GM18519 (cell line): ENCODE measurements around the gene KPNA4.
"Not testable (repeated sequence)": the region's sequence is repeated elsewhere in the genome, so short reads cannot be mapped to it uniquely, and the experiment has no call there.

Experiments used
- ATAC-seq: cut with Tn5 transposase; IDR thresholded peaks from one replicate; pipeline ENCODE4 v1.9.1; 2021; ENCODE audit warnings: mild to moderate bottlenecking, moderate library complexity; ENCODE audit not compliant: unreplicated experiment, low FRiP score

The KPNA4 gene, protein sequence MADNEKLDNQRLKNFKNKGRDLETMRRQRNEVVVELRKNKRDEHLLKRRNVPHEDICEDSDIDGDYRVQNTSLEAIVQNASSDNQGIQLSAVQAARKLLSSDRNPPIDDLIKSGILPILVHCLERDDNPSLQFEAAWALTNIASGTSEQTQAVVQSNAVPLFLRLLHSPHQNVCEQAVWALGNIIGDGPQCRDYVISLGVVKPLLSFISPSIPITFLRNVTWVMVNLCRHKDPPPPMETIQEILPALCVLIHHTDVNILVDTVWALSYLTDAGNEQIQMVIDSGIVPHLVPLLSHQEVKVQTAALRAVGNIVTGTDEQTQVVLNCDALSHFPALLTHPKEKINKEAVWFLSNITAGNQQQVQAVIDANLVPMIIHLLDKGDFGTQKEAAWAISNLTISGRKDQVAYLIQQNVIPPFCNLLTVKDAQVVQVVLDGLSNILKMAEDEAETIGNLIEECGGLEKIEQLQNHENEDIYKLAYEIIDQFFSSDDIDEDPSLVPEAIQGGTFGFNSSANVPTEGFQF

DNA sequence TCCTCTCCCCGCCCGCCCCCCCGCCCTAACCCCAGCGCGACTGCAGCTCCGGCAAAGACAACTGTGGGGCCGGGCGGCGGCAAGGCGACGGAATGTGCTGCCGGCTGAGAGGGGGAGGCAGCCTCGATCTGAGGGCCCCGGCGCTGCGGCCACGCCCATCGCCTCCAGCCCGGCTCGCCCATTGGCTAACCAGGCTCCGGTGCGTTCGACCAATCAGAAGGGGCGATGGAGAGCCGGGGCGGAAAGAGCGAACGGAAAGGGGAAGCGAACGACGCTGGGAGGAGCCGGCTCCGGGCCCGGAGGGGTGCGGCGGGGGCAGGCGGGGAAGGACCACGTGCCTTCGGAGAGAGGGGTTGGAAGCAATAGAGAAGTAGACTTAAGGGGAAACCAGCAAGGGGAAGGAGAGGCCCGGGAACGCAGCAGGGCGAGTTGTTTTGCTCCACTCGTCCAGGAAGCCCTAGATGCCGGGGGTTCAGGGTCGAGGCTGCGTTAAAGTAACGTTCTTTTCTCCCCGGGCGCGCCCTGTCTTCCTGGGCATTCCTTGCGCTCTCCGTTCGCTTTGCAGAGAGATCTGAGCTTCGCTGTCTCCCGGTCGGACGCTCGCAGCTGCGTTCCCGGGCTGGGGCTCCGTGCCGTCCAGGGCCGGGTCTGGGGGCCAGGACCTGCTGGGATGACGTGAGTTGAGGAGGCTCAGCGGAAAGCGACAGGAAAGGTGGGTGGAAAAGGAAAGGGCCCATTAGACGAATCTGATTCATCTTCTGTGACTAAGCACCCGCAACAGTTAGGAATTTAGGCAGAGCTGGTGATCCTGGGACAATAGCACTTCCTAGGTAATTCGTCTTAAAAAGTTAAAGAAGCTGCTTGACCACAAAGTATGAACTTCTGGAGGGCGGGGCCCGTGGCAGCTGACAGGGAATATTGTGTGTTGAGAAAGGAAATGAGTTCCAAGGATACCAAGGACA, at the start of gene KPNA4:
Gene KPNA4 (minus strand): TSS at position 130 of the 962 bp plus-strand sequence. CDS start 289 bp downstream, outside the sequence.
- peak; percentile 92 for ATAC-seq

DNA sequence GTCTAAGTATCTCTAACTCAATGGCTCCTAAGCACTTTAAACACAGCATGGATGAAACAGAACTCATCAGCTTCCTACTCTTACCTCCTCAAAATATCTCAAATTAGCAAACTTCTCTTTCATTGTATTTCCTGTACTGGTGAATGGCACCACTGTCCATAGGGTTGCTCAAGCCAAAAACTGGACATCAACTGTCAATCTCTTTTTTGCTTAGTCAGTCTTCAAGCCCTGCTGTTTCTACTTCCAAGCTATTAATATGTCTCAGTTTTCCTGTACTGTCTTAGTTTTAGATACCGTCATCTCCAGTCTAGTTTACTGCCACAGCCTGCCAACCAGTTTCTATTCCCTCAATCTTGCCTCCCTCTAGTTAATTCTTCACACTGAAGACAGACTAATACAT, 48.3 kb upstream of the KPNA4 start:
- no peak for ATAC-seq

DNA sequence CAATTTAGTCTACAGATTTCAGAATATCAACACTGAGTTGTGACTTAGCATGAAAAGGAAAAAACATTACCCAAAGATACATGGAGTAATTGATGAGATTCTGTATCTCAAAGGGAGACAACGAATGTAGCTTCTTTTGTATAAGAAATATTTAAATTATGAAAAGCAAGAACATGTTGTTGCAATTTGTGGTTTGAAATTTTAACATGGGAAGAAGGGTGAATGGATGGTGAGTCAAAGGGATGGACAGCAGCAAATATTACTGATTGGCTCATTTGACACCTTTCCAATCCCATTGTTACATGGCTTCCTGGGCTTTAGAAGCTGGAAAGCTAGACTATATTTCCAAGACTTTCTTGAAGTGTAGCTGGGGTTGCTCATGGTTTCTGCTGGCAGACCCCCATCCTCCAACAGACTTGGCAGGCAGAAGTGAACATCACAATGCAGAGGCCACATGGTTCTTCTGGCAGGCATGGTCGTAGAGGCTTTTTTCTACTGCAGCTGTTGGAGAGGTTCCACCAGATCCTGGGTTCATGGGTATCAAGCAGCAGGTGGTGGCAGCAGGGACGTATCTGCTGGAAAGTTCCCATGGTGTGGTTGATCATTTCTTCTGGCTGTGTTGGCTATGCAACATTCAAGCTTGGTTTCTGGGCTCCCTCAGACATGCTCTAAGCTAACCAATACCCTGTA, 47.2 kb upstream of the KPNA4 start:
- ATAC-seq, result no peak

DNA sequence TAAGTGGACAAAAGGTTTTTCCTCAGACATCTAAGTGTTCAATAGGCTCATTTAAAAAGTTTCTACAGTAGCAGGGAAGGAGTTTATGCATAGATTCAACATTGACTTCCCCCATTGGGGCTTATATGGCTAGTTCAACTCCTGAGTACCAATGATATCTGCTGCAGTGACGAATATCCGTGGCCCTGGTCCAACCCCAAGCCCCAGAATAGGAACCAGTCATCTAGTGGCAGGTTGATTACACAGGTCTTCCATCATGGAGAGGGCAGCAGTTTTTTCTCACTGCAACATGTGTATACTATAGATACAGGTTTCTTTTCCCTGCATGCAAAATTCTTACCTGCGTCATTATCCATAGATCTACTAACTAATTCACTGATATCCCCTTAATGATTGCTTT, 45.8 kb upstream of the KPNA4 start:
- no peak for ATAC-seq

DNA sequence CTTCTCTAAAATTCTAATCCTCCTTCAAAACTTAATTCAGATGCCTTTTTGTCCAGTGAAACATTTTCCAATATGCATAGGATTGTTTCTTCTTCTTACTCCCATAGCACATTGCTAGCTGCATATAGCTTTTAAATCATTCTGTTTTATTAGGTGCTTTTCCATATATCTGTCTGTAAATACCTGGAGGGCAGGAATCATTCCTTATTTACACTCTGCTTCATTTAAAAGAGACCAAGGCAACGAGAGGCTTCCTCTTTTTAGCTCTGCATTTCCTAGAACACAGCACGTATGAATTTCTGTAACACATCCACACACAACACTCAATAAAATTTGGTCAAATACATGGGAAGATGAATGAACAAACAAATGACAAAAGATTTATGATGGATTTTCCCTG, 43.5 kb upstream of the KPNA4 start:
- no peak for ATAC-seq

DNA sequence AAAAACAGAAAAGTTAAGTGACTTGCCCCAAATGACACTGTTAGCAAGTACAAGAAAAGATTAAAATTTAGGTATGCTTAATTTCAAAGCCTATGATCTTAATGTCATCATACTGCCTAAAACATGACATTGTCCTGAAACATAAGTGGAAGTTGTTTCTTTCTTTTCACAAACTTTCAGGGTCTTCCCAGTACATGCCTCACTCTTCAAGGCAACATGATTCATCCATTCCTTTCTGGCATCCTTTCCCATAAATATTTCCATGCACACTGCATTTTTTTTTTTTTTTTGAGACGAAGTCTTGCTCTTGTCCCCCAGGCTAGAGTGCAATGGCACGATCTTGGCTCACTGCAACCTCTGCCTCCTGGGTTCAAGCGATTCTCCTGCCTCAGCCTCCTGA, 42.5 kb upstream of the KPNA4 start:
- no peak for ATAC-seq

DNA sequence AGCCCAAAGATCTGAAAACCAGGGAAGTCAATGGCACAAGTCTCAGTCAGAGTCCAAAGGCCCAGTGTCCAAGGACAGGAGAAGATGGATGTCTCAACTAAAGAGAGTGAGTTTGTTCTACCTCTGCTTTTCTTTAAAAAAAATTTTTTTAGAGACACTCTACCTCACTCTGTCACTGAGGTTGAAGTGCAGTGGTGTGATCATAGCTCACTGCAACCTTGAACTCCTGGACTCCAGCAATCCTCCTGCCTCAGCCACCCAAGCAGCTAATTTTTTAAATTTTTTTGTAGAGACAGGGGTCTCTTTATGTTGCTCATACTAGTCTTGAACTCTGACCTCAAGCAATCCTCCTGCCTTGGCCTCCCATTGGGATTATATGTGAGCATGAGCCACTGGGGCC, 39.9 kb upstream of the KPNA4 start:
- no peak for ATAC-seq

DNA sequence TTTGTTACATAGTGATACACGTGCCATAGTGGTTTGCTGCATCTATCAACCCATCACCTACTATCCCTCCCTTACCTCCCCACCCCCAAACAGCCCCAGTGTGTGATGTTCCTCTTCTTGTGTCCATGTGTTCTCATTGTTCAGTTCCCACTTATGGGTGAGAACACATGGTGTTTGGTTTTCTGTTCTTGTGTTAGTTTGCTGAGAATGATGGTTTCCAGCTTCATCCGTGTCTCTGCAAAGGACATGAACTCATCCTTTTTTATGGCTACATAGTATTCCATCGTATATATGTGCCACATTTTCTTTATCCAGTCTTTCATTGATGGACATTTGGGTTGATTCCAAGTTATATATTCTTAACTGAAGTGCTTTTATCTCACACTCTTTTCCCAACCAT, 38.5 kb upstream of the KPNA4 start:
- ATAC-seq, result not testable (repeated sequence)

DNA sequence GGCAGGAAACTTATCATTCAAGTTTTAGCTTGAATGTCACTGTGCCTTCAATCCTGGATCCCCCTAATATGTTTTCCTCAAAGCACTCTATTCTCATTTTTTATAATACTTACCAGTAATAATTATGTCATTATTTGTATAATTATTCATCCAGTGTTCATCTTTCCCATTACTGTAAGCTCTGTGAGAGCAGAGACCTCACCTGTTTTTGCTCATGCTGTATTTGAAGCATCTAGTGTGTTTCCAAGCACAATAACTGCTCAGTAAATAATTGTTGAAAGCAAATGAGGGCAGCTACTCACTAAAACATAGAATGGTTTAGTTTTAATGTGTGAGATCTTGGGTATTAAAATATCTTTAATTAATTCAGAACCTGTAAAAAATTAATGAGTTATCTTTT, 36.9 kb upstream of the KPNA4 start:
- ATAC-seq, result no peak

DNA sequence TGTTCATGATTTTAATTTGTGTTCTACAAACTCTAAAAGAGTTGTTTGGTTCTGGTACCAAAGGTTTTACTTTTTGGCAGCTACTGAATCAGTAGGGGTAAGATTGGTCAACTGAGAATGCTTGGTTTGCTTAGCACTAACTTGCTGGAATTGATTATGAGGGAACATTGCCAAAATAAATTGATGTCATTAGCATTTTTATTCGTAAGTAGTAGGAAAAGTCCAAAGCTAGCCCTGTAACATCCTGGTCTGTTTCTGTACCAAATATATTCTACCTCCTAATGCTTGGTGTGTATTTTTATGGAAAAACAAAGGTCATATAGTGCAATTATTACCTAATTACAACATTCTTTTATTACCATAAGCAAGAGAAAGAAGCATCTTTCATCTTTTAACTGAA, 35.9 kb upstream of the KPNA4 start:
- ATAC-seq, result no peak

DNA sequence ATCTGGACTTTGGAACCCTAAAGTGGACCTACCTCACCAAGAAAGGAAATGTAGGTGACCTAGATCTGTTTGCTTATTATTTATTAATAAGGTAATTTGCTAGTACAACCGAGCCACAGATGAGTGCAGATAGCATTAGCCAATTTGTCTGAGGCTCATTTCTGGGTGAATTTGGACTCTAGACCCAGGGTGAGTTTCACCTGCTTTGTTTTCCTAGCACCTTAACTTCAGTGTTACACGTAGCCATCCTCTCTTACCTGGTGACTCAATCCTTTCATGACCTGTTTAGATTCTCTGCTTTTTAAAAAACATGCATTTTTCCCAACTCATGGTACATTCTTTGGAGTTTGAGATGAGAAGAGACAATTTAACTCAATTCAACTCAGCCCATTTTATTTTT, 33.5 kb upstream of the KPNA4 start:
- no peak for ATAC-seq

DNA sequence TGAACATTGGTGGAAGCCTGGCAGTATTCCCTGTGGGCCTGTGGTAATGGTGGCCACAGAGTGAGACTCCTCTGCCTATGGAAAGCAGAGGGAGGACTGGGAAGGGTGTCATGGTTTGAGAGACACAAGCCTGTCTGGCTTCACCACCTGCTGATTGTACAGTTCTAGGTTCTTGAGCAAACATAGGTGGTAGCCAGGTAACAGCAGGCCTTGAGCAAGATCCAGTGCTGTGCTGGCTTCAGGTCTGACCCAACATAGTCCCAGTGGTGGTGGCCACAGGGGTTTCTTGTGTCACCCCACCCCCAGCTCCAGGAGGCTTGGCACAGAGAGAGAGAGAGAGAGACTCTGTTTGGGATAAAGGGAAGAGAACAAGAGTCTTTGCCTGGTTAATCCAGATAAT, 22.7 kb upstream of the KPNA4 start:
- no peak for ATAC-seq

DNA sequence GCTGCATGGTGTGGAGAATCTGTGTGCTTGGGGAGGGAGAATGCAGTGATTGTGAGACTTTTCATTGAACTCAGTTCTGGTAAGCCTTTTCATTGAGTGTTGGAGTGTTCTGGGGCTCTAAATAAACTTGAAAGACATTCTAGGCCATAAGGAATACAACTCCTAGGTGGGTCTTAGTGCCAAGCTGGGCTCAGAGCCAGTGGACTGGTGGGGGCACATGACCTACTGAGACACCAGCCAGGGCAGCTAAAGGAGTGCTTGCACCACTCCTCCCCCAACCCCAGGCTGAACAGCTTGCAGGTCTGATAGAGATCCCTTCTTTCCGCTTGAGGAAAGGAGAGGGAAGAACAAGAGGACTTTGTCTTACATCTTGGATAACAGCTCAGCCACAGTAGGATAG, 21.7 kb upstream of the KPNA4 start:
- ATAC-seq, result no peak

DNA sequence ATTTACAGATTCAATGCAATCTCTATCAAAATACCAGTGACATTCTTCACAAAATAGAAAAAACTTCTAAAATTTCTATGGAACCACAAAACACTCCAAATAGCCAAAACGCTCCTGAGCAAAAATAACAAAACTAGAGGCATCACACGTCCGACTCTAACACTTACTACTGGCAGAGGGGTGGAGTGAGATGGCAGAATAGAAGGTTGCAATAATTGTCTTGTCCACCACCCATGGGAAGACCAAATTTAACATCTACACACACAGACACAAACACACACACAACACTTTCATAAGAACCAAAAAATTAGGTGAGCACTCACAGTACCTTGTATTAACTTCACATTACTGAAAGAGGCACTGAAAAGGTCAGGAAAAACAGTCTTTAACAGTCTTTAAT, 21.3 kb upstream of the KPNA4 start:
- no peak for ATAC-seq

DNA sequence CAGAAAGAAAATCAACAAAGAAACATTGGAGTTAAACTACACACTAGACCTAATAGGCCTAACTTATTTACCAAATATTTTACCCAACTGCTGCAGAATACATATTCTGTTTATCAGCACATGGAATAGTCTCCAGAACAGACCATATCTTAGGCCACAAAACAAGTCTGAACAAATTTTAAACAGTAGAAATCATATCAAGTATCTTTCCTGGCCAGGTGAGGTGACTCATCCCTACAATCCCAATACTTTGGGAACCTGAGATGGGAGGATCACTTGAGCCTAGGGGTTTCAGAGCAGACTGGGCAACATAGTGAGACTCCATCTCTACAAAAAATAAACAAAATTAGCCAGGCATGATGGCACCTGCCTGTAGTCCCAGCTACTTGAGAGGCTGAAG, 18.1 kb upstream of the KPNA4 start:
- ATAC-seq, result no peak

DNA sequence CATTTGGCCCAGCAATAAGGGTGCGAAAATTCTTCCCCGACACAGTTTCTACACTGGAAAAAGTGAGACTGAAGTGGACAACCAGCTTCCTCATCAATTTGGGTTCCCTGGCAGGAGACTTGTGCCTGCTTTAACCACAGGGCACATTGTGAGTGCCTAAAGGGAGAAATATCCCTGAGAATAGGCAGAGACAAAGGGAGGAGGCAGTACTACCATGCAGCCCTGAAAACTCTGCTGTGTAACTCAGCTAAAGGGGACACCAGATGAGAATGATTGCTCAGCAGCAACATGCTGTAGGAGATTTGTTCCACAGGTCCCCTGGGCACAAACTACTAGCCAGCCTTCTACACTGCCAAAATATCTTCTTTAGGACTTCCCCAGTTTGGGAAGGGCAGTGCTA, 15.6 kb upstream of the KPNA4 start:
- ATAC-seq, result no peak

DNA sequence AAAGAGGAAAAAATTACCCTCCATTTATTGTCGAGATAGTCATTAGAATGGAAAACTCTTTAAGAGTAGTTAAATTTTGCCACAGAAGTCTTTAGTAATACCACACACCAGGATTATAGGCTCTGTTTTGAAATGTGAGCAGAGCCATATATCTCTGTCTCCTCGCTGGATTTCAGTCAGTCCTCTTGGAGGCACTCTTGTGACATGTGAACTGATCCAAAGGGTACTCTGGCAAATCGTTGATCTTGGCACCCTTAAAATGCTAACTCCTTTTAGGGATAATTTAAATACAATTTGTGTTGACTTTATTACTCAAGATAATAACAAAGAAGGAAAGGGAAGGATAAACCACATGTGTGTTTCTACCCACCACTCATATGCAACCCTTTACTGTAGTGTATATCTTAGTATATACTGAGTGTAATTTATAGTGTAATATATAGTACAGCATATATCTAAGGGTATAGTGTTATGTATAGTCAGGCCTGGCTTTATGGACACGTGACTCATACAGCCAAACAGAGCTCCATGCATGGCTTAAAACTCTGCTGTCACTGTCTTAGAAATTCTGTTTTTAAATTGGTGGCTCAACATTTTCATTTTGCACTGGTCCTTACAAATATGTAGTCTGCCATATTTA, 12.3 kb upstream of the KPNA4 start:
- ATAC-seq, result no peak

DNA sequence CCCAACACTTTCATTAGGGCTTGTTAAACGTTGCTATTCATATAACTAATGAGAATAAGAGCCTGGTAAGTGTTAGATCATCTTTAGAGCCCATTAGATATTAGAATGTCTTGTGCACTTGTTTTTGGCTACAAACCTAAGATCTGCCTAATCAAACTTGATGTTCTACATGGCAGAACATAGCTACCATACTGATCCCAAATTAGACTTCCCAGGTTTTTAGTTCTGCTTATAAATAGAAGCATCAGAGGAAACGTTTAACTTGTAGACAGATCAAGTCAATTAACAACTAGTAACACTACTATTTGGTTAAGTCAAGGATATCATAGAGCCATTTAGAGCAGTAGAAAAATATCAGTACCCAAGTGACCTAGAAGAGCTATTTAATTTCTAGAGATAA, 11.7 kb upstream of the KPNA4 start:
- ATAC-seq, result no peak

DNA sequence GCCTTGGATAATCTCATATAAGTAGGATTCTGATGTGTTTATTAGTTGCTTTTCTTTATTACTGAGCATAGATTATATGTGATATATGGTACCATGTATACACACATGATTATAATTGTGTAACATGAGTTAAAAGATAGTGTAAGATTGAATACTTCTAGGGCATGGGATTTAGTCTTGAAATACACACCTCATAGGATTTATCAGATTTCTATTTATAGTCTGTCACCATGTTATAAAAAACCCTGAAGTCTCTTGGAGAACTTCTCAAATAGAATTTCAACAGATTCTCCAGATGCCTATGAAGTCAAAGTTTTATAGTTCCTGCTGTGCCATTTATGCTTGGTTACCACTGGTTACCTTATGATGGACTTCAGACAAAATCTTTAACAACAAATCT, 11.2 kb upstream of the KPNA4 start:
- ATAC-seq, result no peak

DNA sequence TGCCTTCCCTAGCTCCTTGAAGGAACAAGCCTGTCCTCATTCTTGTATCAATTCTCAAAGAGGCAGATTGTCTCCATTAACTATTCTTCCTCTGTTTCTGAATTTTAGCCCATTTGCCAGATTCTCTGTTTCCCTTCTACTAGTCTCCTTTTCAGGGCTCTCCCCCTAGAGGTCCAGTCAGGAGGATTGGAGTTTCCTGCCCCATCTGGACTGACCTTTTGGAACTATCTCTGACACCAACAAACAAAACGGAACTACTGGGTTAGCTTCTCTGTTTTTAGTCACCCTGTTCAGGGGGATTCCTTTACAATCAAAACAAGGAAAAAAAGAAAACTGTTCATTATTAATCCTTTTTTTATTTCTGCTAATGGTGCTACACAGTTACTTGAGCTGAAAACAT, 10.2 kb upstream of the KPNA4 start:
- no peak for ATAC-seq
